Erythroblast (primary cell): Measurements from ENCODE around the gene UBXN11.

Experiments used
- GATA1 ChIP-seq: IDR thresholded peaks from 2 replicates; pipeline ENCODE4 v1.6.1; 2011; ENCODE audit warnings: low read depth, mild to moderate bottlenecking, control low read depth, low read length, moderate library complexity
- POLR2A ChIP-seq: IDR thresholded peaks from 2 replicates; pipeline ENCODE4 v1.6.1; 2011; ENCODE audit warnings: mild to moderate bottlenecking, low read length

DNA sequence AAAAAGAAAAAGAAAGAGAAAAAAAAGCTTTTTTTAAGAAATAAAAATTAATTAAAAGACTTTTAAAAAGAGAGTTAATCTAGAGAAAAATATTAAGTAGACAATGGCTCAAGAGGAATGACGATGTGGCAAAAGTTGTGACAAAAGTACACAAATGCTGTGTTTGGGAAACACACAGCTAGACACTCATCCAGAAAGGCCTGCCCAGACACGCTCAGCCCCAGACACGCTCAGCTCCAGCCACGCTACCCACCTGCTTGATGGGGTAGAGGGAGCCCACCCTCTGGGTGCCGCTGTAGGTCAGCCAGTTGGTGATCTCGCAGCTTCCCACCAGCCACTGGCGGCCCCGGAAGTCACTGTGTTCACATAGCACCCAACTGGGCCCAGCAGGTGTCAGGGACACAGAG lies 21.5 kb upstream of the UBXN11 start:
- no peak for TF ChIP-seq POLR2A
- no peak for TF ChIP-seq GATA1
